ENCODE data around the gene OAS2.

OAS2 gene

DNA sequence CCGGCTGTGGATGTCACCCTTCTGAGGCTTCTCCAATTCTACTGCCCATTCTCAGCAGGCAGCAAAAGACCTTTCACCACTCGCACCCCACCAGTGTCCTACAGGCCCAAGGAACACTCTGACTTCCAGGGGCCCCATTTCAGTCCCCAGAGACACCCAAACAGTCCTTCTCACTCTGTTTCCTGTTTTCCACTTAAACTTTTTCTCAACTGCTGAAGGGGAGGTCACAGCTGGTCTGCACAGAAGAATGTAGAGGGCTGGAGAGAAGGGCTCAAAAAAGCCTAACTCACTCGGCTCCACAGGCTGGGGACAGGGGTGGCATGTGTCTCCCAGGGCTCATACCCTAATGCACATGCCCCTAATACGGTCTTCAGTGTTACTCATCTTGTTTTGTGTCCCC is 74.0 kb downstream of the OAS2 start:
- TF ChIP-seq ZFX (IDR thresholded peaks at IDR 0.05) = no peak
- TF ChIP-seq, protein P1, sequence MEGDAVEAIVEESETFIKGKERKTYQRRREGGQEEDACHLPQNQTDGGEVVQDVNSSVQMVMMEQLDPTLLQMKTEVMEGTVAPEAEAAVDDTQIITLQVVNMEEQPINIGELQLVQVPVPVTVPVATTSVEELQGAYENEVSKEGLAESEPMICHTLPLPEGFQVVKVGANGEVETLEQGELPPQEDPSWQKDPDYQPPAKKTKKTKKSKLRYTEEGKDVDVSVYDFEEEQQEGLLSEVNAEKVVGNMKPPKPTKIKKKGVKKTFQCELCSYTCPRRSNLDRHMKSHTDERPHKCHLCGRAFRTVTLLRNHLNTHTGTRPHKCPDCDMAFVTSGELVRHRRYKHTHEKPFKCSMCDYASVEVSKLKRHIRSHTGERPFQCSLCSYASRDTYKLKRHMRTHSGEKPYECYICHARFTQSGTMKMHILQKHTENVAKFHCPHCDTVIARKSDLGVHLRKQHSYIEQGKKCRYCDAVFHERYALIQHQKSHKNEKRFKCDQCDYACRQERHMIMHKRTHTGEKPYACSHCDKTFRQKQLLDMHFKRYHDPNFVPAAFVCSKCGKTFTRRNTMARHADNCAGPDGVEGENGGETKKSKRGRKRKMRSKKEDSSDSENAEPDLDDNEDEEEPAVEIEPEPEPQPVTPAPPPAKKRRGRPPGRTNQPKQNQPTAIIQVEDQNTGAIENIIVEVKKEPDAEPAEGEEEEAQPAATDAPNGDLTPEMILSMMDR (conservative IDR thresholded peaks at IDR 0.05) = no peak
- H3K27ac ChIP-seq = no peak overlapping the region

DNA sequence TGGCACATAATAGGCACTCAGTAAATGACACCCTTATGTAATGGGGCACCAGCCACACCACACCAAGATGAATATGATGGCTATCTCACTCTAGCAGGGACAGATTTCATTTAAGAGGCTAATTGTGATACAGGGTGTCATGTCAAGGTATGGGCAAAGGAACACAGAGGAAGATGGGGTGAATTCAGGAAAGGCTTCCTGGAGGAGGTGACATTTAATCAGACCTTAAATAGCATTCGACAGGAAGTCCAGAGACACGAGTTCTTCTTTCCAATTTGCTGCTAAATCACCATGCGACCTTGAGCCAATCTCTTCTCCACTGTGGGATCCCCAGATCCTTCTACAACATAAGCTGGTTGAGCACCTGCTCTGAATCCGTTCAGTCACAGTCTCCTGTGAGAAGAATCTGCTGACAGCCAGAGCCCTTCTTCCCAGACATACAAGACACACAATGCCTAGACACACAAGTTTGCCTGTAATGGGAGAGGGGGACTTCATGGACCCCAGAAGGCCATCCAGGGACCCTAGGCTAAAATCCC is 76.7 kb downstream of the OAS2 start:
- H3K27ac ChIP-seq = no peak overlapping the region
- TF ChIP-seq ZFX (IDR thresholded peaks at IDR 0.05) = no peak
- TF ChIP-seq, protein P1 (conservative IDR thresholded peaks at IDR 0.05) = no peak

DNA sequence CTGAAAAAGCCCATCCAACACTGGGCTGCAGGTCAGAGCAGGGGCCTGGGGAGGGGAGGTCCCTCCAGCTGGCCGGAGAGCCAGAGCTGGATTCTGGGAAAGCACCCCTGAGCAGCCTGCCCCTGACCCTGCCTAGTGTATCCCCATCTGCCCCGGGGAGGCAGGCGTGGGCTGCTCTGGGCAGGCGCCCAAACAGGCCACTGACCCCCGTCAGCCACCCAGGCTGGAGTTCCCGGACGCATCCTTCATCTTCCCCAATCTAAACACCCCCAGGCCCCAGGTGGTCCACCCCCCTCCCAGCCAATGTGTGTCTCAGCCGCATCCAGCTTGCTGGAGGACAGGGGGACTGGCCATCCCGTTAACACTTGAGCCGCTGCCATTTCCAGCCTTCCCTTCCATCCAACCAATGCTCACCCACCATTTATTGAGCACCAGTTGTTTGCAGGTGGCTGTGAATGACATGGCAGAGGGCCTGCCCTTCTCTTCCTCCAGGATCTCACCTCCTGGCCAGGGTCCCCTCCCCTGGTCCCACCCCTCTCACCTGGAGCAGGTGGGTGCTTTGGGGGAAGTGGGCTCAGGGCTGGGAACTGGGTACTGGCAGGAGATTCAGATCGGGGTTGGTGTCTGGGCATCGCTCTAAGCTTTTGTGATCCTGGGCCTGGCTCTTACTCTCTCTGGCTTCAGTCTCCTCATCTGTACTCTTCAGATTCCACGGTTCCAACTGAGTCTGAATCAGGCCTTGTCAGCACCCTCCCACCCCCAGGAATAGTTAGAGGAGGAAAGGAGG is 77.5 kb downstream of the OAS2 start:
- no peak overlapping the region for H3K27ac ChIP-seq
- no peak for TF ChIP-seq ZFX (IDR thresholded peaks at IDR 0.05)
- TF ChIP-seq, protein P1 (conservative IDR thresholded peaks at IDR 0.05) = no peak

DNA sequence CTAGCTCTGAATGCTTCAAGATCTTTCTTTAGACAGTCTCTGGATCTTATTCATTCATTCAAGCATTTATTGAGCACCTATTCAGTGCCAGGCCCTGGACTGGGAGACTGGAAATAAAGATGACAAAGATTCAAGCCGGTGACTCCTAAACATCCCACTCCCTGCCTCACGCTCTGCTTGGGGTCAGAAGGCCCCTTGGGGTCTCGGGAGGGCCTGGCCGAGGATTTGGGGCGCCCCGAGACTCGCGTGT is 78.0 kb downstream of the OAS2 start:
- no peak overlapping the region for H3K27ac ChIP-seq
- TF ChIP-seq, protein P1 (conservative IDR thresholded peaks at IDR 0.05) = no peak
- no peak for TF ChIP-seq ZFX (IDR thresholded peaks at IDR 0.05)

DNA sequence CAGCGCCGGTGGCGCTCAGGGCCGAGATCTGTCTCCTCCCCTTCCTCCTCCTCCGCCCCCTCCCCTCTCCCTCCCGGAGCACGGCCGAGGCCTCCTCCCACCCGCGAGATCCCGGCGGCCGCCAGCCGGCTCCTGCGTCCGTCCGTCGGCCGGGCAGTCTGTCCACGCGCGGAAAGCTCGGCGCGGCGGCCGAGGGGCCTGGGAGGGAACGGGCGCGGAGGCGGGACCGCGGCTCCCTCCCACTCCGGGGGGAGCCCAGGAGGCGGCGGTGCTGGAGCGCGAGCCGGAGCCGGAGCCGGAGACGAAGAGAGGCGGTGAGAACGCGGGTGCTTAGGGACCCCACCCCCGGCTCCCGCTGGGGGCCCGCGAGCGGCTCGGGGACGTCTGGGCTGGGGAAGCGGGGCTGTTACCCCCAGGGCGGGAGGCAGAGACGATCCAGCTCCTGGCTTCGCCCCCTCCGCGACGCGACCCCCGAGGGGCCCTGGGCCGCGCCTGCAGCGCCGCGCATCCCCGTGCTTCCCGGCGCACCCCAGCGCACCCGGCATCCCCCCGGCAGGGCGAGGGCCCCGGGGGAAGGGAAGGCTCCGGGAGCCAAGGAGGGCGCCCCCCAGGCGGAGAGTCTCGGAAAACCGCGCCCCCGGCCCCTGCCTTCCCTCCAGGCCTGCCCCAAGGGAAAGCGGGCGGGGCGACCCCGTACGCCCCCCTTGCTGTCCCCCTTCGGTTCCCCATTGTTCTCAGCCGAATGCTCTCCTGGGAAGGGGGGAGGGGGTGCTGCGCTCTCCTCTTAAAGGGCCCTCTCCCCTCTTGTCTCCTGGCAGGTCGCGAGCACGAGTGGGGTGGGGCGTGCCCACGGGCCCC is 78.5 kb downstream of the OAS2 start, which contains the start of gene DTX1:
DTX1 (plus strand) TSS at position 100 of the 858 bp plus-strand sequence. CDS start 1,463 bp downstream, outside the sequence.
- TF ChIP-seq, protein P1 (conservative IDR thresholded peaks at IDR 0.05) = no peak
- no peak for TF ChIP-seq ZFX (IDR thresholded peaks at IDR 0.05)
- H3K27ac ChIP-seq = no peak within 1 kb of the TSS

DNA sequence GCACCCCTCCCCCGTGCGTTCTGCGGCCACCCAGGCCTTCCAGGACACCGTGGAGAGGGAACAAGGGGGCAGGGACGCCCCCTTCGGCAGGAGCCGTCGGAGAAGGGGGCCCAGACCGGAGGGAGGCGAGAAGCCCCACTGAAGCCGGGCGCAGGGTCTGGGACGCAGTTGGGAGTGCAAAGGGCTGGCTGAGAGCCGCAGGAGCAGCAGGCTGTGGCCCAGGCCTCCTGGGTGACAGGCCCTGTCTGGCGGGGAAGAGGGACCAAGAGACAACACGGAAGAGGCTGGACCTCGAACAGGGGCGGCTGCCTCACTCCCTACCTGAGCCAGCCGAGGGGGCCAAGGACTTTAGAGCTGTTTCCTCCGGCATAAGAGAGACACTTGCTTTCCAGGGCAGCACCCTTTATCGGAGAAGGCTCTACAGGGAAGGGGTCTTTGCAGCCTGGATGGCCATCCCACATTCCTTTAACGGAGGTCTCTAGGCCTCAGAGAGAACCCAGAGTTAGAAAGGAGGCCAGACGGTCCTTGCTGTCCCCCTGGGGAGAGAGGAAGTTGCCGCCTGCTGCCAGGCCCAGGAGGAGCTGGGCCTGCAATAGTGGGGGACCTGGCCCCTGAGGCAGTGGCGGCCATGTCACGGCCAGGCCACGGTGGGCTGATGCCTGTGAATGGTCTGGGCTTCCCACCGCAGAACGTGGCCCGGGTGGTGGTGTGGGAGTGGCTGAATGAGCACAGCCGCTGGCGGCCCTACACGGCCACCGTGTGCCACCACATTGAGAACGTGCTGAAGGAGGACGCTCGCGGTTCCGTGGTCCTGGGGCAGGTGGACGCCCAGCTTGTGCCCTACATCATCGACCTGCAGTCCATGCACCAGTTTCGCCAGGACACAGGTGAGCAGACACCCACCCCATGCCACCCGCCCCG is 79.5 kb downstream of the OAS2 start:
- no peak overlapping the region for H3K27ac ChIP-seq
- TF ChIP-seq, protein P1 (conservative IDR thresholded peaks at IDR 0.05) = no peak
- TF ChIP-seq ZFX (IDR thresholded peaks at IDR 0.05) = no peak

Measured in C4-2B (cell line).